ENCODE measurements around the gene C19orf38.
A peak's percentile ranks its signal among the peaks of the same experiment; 100 is the strongest.

C19orf38 gene
- 19.5 to 64.1 (median 40.5) reads per million in 17 experiments for total RNA-seq

DNA sequence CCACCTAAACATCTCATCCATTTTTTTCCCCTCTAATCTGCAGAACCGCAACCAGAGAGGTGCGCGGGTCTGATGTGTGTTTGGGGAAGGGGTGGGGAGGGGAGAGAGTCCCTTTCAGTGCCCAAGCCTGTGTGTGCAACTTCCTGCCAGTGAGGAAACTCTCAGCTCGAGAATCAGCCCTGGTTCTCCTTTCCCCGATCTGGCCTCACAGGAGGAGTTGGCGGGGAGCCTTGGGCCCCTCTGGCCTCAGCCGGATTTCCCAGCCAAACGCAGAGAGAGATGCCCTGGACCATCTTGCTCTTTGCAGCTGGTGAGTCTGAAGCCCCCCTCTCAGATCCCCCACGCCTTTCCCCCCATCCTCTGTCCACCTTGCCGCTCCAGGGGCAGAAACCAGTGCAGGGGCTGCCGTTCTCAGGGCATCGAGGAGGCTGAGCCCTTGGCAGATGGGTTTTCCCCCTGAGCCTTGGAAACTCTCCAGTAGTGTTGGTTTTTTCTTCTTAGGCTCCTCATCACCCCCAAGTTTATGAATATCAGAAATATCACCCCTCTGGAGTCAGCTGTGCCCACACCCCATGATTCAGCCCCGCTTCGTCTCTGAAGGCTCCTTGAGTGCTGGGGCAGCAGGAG, at the start of gene C19orf38:
Gene C19orf38, plus strand, starts transcription at position 186 of the 627 bp plus-strand sequence. Its CDS starts 94 bp downstream, at position 280.
- peak; percentile 72 to 84 (median 82) for DNase-seq

GRCh38 chr19:10800488-10800887, 47.7 kb upstream of the C19orf38 start:
- no peak for DNase-seq

GRCh38 chr19:10802479-10802878, 45.7 kb upstream of the C19orf38 start:
- DNase-seq = no peak

GRCh38 chr19:10803252-10803651, 45.0 kb upstream of the C19orf38 start:
- no peak for DNase-seq

- DNase-seq = peak; percentile 71 to 79 (median 76)
Measured at GRCh38 chr19:10805065-10805757, 43.0 kb upstream of the C19orf38 start.

- no peak for DNase-seq
Measured at GRCh38 chr19:10805758-10806247, 42.4 kb upstream of the C19orf38 start.

DNA sequence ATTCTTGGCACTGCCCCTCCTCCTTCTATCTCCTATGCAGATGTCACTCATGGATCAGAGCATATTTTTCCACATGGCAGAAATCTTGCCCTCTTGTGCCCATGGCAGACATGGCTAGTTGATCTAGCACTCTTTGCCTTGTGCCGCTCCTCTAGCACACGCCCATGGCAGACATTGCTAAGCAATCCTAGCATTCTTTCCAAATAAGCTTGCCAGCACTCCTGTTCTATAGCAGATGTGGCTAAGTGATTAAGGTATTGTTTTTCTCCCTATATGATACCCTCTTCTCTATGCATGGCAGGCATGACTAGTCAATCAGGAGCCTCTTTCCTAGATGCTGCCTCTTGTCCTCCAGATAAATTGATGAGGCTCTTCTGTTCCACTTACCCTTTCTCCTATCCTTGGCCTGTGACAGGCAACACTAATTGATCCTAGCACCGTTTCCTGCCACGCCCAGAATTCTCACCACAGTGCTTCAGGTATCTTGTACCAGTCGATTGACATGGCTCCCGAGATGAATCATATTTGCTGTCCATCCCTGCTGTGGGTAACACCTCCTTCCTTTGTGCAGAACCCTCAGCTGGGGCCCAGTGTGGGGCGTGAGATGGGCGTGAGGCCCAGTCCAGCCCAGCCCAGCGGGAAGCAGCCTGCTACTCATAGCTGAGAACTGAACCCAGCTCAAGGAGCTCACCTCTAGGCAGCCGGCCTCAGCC, 39.1 kb upstream of the C19orf38 start:
- DNase-seq = peak in 2 of 4 experiments; percentile 26

DNA sequence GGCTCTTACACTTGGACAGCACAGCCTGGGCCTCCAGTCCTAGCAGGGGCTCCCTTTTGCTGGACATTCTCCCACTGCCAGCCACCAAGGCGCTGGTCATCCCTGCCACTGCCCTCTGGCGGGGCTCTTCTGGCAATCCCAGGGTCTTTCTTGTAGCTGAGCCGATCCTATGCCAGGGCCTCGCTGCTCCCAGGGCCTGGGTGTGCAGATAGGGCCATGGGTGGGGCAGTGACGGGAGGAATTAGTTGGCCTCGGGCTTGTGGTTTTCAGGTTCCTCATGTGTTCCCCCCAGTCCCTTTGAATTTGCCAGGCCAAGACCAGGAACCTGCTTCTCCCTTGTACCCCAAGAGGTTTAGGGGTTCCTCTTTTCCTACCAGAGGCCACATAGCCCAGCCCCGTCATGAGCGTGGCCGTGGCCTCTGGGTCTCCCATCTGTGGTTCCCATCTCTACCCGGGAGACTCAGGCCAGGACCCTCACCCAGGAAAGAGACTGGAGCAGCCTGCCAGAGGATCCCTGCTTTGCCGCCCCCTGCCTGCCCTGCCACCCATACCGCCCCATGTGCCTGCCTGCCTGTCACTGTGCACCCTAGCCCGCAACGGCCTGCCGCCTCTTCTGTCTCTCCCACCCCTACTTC, 38.4 kb upstream of the C19orf38 start:
- DNase-seq = peak; percentile 66 to 77 (median 75)

GRCh38 chr19:10811391-10812111, 36.7 kb upstream of the C19orf38 start:
- DNase-seq = no peak

GRCh38 chr19:10812196-10812595, 36.0 kb upstream of the C19orf38 start:
- DNase-seq = peak in 1 of 4 experiments; percentile 14

GRCh38 chr19:10812902-10813404, 35.3 kb upstream of the C19orf38 start:
- DNase-seq = peak; percentile 88 to 96 (median 94)

DNA sequence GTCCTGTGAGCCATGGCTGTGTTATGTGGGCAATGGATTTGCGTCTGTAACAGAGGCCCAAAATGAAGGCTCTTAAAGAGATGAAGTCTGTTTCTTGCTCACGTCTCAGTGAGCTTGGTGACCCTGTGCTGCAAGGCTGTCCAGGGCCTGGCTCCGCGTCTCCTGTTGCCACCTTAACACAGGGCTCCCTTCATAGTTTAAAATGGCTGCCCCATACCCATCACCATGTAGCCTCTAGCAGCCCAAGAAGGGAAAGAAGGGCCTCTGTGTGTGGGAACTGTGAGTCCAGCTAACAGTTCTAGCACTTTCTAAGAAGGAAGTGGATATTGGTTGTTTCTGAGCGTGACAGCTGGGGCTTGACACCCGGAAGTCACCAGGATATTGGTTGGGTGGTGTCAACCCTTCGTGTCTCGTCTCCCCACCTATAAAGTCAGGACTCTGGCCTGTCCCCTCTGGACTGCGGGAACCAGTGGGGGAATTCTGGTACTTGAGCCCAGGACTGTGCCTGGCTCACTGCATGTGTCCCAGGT, 33.1 kb upstream of the C19orf38 start:
- peak in 2 of 4 experiments; percentile 34 to 43 for DNase-seq

DNA sequence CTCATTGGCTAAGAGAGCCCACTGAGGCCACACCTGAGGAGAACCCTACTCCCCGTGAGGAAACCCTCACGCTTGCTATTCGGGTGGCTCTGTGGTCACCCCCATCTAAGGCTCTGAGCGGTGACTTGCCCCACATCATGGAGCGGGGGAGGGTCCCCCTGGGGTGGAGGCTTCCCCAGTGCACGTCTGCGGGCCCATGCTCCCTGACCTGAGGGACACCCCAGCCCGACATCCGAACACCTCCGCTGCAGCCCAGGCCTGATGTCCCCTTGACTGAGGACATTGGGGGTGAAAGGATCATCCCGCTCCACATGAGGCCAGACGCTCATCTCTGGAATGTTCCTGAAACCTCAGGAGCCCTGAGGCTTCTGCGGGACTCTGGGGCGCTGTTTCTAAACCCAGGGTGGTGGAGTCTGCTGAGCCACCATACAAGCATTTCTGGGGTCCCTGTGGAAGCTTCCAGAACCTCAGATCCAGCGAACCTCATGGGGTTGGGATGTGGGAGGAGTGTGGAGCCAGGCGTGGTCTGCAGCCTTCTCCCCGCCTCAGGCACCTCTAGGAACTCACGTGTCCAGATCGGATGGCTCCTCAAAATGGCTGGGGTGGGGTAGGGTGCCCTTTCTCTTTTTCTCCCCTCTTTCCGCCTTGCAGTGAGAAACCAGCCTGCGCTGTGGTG, 32.1 kb upstream of the C19orf38 start:
- DNase-seq = no peak

GRCh38 chr19:10816691-10817090, 31.5 kb upstream of the C19orf38 start:
- no peak for DNase-seq

GRCh38 chr19:10817291-10818038, 30.8 kb upstream of the C19orf38 start:
- no peak for DNase-seq

- DNase-seq = no peak
Measured at GRCh38 chr19:10818301-10819123, 29.7 kb upstream of the C19orf38 start.

GRCh38 chr19:10819124-10820060, 28.8 kb upstream of the C19orf38 start:
- DNase-seq = no peak

GRCh38 chr19:10820173-10820572, 28.0 kb upstream of the C19orf38 start:
- no peak for DNase-seq

Measured in suppressor macrophage (primary cell).